ENCODE results near the gene CCDC86. TPM values are rescaled to one million over a fixed set of nuclear protein-coding genes. Genes with fewer than 3 reads are reported as not detected.
A peak's percentile ranks its signal among the peaks of the same experiment; 100 is the strongest.
"Not testable (repeated sequence)": the region's sequence is repeated elsewhere in the genome, so short reads cannot be mapped to it uniquely, and the experiment has no call there.

CCDC86 gene
- total RNA-seq = 2.9 TPM

GRCh38 chr11:60841797-60842667, at the start of gene CCDC86:
CCDC86 (plus strand) TSS chr11:60842113; CDS start chr11:60842125, 12 bp downstream.
- DNase-seq (ENCODE audit: low spot score in 2 of 2) = peak; percentile 91 to 98
- FAIRE-seq = no peak

GRCh38 chr11:60792521-60792920, 49.4 kb upstream of the CCDC86 start:
- FAIRE-seq = no peak

GRCh38 chr11:60795291-60795690, 46.6 kb upstream of the CCDC86 start:
- FAIRE-seq (no peak), DNase-seq (ENCODE audit: low spot score in 2 of 2) (no peak)

More at GRCh38 chr11:60792521-60792920, 49.4 kb upstream of the CCDC86 start:
- no peak for DNase-seq (ENCODE audit: low spot score in 2 of 2)

- FAIRE-seq = no peak
- no peak for DNase-seq (ENCODE audit: low spot score in 2 of 2)
Observed at GRCh38 chr11:60797846-60798630, 43.9 kb upstream of the CCDC86 start.

- FAIRE-seq (no peak), DNase-seq (ENCODE audit: low spot score in 2 of 2) (no peak)
Observed at GRCh38 chr11:60798631-60799030, 43.3 kb upstream of the CCDC86 start.

GRCh38 chr11:60801194-60801593, 40.7 kb upstream of the CCDC86 start:
- FAIRE-seq (no peak), DNase-seq (ENCODE audit: low spot score in 2 of 2) (no peak)

GRCh38 chr11:60803273-60803936, 38.5 kb upstream of the CCDC86 start:
- FAIRE-seq (no peak), DNase-seq (ENCODE audit: low spot score in 2 of 2) (no peak)

GRCh38 chr11:60809249-60809648, 32.7 kb upstream of the CCDC86 start:
- no peak for FAIRE-seq
- DNase-seq (ENCODE audit: low spot score in 2 of 2) = no peak

GRCh38 chr11:60809691-60810090, 32.2 kb upstream of the CCDC86 start:
- no peak for DNase-seq (ENCODE audit: low spot score in 2 of 2)
- FAIRE-seq = no peak

GRCh38 chr11:60810151-60810550, 31.8 kb upstream of the CCDC86 start:
- DNase-seq (ENCODE audit: low spot score in 2 of 2) (no peak), FAIRE-seq (no peak)

GRCh38 chr11:60810569-60810968, 31.3 kb upstream of the CCDC86 start:
- FAIRE-seq = no peak
- no peak for DNase-seq (ENCODE audit: low spot score in 2 of 2)

- no peak for FAIRE-seq
- DNase-seq (ENCODE audit: low spot score in 2 of 2) = no peak
Observed at GRCh38 chr11:60813324-60813723, 28.6 kb upstream of the CCDC86 start.

GRCh38 chr11:60814112-60814511, 27.8 kb upstream of the CCDC86 start:
- FAIRE-seq = no peak
- no peak for DNase-seq (ENCODE audit: low spot score in 2 of 2)

GRCh38 chr11:60816590-60817157, 25.2 kb upstream of the CCDC86 start:
- DNase-seq (ENCODE audit: low spot score in 2 of 2) (no peak), FAIRE-seq (no peak)

GRCh38 chr11:60818057-60818456, 23.9 kb upstream of the CCDC86 start:
- FAIRE-seq (no peak), DNase-seq (ENCODE audit: low spot score in 2 of 2) (no peak)

GRCh38 chr11:60821827-60822599, 19.9 kb upstream of the CCDC86 start:
- DNase-seq (ENCODE audit: low spot score in 2 of 2) = no peak
- FAIRE-seq = no peak

GRCh38 chr11:60823745-60824306, 18.1 kb upstream of the CCDC86 start:
- not testable (repeated sequence) for DNase-seq (ENCODE audit: low spot score in 2 of 2); FAIRE-seq

GRCh38 chr11:60825118-60825517, 16.8 kb upstream of the CCDC86 start:
- no peak for FAIRE-seq

GRCh38 chr11:60825790-60826189, 16.1 kb upstream of the CCDC86 start:
- FAIRE-seq (no peak), DNase-seq (ENCODE audit: low spot score in 2 of 2) (no peak)

More at GRCh38 chr11:60825118-60825517, 16.8 kb upstream of the CCDC86 start:
- no peak for DNase-seq (ENCODE audit: low spot score in 2 of 2)

Data from frontal cortex (tissue), 4 donors.